Measurements from ENCODE around the gene DNAJB6.

DNAJB6 gene

DNA sequence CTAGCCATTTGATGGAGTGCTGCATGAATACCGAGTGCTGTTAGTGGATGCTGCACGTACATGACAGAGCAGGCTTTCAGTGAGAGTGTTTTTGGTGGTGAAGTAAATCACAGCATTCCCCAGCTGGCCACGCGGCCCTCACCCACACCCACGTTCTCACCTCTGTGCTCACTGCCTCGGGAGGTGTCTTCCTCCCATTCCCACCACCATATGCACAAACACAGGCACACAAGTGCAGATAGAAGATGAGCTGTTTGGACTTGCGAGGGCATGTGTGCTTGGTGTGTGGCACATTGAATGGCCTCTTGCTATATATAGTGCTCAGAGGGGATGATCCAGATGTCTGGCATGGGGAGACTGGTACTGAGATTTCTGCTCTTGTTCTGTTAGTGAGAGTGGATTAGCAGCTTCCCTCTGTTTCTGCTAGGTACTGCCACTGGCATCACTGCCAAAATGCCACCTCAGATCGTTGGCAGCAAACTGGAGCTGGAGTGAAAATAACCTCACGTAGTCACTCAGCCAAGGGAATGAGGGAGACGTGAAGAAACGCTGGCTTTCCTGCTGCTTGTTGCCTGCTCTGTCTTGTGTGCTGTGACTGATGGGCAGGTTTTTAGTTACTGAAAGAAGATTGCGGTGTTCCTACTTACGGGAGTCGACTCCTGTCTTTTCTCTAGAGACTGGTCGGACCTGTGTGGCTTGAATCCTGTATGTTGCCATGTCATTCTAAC lies 19.1 kb downstream of the DNAJB6 start:
- H3K9me3 ChIP-seq (ENCODE audit: insufficient read depth, low read depth, low read length), result no peaks in the 10 kb centered on the region
- no peak overlapping the region for H3K9ac ChIP-seq (ENCODE audit: low read depth, low read length)
- H3K4me1 ChIP-seq (ENCODE audit: insufficient read depth, low read length), result peaks cover 43% of the 10 kb centered on the region
- H3K36me3 ChIP-seq (ENCODE audit: insufficient read depth, low read length), result peaks cover 44% of the 10 kb centered on the region
- WGBS, result 86% methylated on average over 14 of the region's 15 CpGs
- H3K27me3 ChIP-seq (ENCODE audit: insufficient read depth, low read length), result no peaks in the 10 kb centered on the region
- H3K4me3 ChIP-seq (ENCODE audit: low read length), result no peak overlapping the region
- no peak overlapping the region for H3K27ac ChIP-seq (ENCODE audit: low read depth, low read length)

DNA sequence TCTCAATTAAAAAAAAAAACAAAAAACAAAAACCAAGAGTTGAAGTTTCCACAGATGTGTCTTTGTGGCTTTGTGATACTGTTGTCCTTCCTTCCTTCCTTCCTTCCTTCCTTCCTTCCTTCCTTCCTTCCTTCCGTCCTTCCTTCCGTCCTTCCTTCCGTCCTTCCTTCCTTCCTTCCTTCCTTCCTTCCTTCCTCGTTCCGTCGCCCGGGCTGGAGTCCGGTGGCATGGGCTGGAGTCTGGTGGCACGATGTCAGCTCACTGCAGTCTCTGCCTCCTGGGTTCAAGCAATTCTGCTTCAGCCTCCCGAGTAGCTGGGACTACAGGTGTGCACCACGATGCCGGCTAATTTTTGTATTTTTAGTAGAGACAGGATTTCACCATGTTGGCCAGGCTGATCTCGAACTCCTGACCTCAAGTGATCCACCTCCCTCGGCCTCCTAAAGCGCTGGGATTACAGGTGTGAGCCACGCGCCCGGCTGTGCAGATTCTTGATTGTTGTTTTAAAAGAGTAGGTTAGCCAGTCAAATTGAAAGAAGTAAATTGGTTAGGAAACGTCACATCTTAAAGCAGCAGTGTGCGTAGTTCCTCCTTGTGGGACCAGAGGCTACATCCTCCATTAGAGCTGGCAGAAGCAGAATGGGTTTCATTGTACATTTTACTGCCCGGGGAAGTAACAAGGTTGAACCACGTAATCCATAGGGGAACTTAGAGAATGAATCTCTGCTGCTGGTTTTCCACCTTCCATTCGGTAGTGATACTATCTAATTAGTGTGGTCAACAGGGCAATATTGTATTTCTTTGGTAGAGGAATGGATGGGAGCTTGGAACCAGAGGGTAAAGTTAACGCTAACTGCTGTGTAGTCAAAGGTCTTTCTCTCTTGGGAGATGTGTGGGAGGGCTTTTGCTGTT lies 20.6 kb downstream of the DNAJB6 start:
- H3K9me3 ChIP-seq (ENCODE audit: insufficient read depth, low read depth, low read length), result no peaks in the 10 kb centered on the region
- no peak overlapping the region for H3K4me3 ChIP-seq (ENCODE audit: low read length)
- WGBS, result 93% methylated on average over 23 of the region's 24 CpGs
- peaks cover 37% of the 10 kb centered on the region for H3K4me1 ChIP-seq (ENCODE audit: insufficient read depth, low read length)
- no peak overlapping the region for H3K9ac ChIP-seq (ENCODE audit: low read depth, low read length)
- H3K27me3 ChIP-seq (ENCODE audit: insufficient read depth, low read length), result no peaks in the 10 kb centered on the region
- H3K36me3 ChIP-seq (ENCODE audit: insufficient read depth, low read length), result peaks cover 56% of the 10 kb centered on the region
- H3K27ac ChIP-seq (ENCODE audit: low read depth, low read length), result no peak overlapping the region

DNA sequence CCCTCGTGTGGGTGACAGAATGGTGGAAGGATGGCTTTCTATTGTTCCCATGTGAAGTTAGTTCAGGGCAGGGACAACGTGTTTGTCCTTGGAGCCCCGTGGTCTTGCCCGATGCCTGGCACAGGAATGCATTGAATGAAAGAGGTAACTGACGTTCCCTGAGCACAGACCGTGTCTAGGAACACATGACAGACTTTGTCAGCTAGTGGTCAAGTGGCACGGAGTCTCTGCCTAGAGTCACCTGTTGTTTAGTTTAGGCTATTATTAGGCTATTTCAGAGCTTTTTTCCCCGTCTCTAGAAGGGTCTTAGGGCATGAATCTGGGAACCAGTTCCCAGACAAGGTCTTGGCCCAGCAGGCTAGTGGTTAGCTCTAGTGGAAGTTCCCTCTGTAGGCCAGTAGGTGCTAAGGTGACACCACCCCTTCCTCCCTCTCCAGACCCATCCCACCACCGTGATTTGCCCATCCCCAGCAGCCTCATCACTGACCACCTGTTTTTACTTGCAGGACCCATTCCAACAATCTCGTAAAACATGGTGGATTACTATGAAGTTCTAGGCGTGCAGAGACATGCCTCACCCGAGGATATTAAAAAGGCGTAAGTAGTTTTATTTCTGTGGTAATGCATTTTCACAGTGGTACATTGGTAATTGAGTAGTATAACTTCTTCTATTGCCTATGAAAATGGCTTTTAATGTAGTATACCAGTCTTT lies 21.4 kb downstream of the DNAJB6 start:
- H3K9ac ChIP-seq (ENCODE audit: low read depth, low read length), result no peak overlapping the region
- H3K27me3 ChIP-seq (ENCODE audit: insufficient read depth, low read length), result no peaks in the 10 kb centered on the region
- H3K36me3 ChIP-seq (ENCODE audit: insufficient read depth, low read length), result peaks cover 60% of the 10 kb centered on the region
- no peak overlapping the region for H3K4me3 ChIP-seq (ENCODE audit: low read length)
- H3K27ac ChIP-seq (ENCODE audit: low read depth, low read length), result no peak overlapping the region
- 92% methylated on average over 13 of the region's 13 CpGs for WGBS
- no peaks in the 10 kb centered on the region for H3K9me3 ChIP-seq (ENCODE audit: insufficient read depth, low read depth, low read length)
- H3K4me1 ChIP-seq (ENCODE audit: insufficient read depth, low read length), result peaks cover 34% of the 10 kb centered on the region

DNA sequence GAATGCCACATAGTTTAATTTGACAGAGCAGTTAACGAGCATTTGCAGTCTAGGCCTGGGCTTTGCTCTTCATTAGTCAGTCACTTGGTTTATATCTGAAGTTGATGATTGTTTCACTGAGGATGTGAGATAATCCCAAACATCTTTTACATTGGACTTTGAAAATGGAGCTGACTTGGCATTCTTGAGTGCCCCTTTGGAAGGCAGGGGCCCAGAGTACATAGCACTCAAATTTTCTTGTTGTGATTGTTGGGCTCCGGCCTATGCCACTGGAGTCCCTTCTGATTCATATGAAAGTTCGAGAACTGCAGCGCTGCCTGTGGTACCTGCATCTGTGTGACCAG lies 21.9 kb downstream of the DNAJB6 start:
- Histone ChIP-seq H3K9me3 (ENCODE audit: insufficient read depth, low read depth, low read length) (no peaks in the 10 kb centered on the region), H3K9ac (ENCODE audit: low read depth, low read length) (no peak overlapping the region), H3K27ac (ENCODE audit: low read depth, low read length) (no peak overlapping the region), H3K4me3 (ENCODE audit: low read length) (no peak overlapping the region), H3K4me1 (ENCODE audit: insufficient read depth, low read length) (peaks cover 30% of the 10 kb centered on the region), H3K36me3 (ENCODE audit: insufficient read depth, low read length) (peaks cover 65% of the 10 kb centered on the region), H3K27me3 (ENCODE audit: insufficient read depth, low read length) (no peaks in the 10 kb centered on the region)
- WGBS, result 86% methylated on average over 4 of the region's 4 CpGs

DNA sequence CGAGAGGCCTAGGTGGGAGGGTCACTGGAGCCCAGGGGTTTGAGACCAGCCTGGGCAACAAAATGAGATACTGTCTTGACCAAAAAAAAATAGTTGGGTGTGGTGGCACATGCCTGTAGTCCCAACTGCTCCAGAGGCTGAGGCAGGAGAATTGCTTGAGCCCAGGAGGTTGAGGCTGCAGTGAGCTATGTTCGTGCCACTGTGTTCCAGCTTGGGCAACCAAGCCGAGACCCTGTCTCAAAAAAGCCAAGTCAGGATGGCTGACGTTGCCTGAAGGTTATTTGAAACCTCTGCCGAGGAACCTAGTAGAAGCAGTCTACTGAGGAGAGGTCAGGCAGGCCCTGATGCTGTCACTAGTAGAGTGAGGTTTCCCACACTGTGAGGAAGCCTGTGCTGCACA lies 22.8 kb downstream of the DNAJB6 start:
- H3K9me3 ChIP-seq (ENCODE audit: insufficient read depth, low read depth, low read length), result no peaks in the 10 kb centered on the region
- no peaks in the 10 kb centered on the region for H3K27me3 ChIP-seq (ENCODE audit: insufficient read depth, low read length)
- 90% methylated on average over 5 of the region's 5 CpGs for WGBS
- no peak overlapping the region for H3K4me3 ChIP-seq (ENCODE audit: low read length)
- H3K36me3 ChIP-seq (ENCODE audit: insufficient read depth, low read length), result peaks cover 74% of the 10 kb centered on the region
- H3K27ac ChIP-seq (ENCODE audit: low read depth, low read length), result no peak overlapping the region
- peaks cover 27% of the 10 kb centered on the region for H3K4me1 ChIP-seq (ENCODE audit: insufficient read depth, low read length)
- H3K9ac ChIP-seq (ENCODE audit: low read depth, low read length), result no peak overlapping the region; the same call in 1 of the 2 replicates

GRCh38 chr7:157360483-157361025 lies 23.8 kb downstream of the DNAJB6 start:
- 95% methylated on average over 3 of the region's 3 CpGs for WGBS
- H3K4me3 ChIP-seq (ENCODE audit: low read length), result no peak overlapping the region
- H3K9me3 ChIP-seq (ENCODE audit: insufficient read depth, low read depth, low read length), result no peaks in the 10 kb centered on the region
- no peak overlapping the region for H3K9ac ChIP-seq (ENCODE audit: low read depth, low read length)
- H3K27ac ChIP-seq (ENCODE audit: low read depth, low read length), result no peak overlapping the region
- H3K36me3 ChIP-seq (ENCODE audit: insufficient read depth, low read length), result peaks cover 83% of the 10 kb centered on the region
- H3K4me1 ChIP-seq (ENCODE audit: insufficient read depth, low read length), result peaks cover 23% of the 10 kb centered on the region
- H3K27me3 ChIP-seq (ENCODE audit: insufficient read depth, low read length), result no peaks in the 10 kb centered on the region

DNA sequence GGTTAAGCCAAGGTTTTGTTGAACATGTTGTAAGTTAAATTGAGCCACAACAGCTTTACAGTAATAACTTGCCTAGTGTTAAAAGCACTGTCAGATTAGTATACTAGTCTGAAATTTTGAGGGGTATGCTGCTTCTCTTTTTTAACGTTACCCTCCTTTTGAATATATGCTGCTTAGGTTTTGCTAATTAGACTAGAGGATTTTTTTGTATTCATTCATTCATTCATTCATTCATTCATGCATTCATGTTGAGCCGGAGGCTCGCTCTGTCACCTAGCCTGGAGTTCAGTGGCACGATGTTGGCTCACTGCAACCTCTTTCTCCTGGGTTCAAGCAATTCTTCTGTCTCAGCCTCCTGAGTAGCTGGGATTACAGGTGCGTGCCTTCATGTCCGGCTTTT lies 24.7 kb downstream of the DNAJB6 start:
- Histone ChIP-seq H3K27me3 (ENCODE audit: insufficient read depth, low read length) (no peaks in the 10 kb centered on the region), H3K27ac (ENCODE audit: low read depth, low read length) (no peak overlapping the region), H3K36me3 (ENCODE audit: insufficient read depth, low read length) (peaks cover 89% of the 10 kb centered on the region), H3K9me3 (ENCODE audit: insufficient read depth, low read depth, low read length) (no peaks in the 10 kb centered on the region), H3K9ac (ENCODE audit: low read depth, low read length) (no peak overlapping the region), H3K4me3 (ENCODE audit: low read length) (no peak overlapping the region), H3K4me1 (ENCODE audit: insufficient read depth, low read length) (peaks cover 13% of the 10 kb centered on the region)
- WGBS, result 96% methylated on average over 6 of the region's 6 CpGs

DNA sequence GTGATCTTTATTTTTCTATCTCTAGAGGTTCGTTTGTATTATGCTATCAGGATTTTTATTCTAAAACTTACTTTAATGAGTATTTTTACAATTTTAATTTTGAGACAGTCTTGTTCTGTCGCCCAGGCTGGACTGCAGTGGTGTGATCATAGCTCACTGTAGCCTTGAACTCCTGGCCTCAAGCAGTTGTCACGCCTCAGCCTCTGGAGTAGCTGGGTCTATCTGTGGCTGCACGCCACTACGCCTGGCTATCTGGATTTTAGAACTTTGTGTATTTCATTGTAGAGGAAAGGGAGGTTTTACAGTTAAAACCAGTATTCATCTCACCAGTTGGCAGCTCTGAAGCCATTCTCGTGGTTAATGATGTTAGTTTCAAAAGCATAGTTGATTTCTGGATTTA lies 25.9 kb downstream of the DNAJB6 start:
- Histone ChIP-seq H3K27ac (ENCODE audit: low read depth, low read length) (no peak overlapping the region), H3K4me3 (ENCODE audit: low read length) (no peak overlapping the region), H3K36me3 (ENCODE audit: insufficient read depth, low read length) (peaks cover 98% of the 10 kb centered on the region), H3K9ac (ENCODE audit: low read depth, low read length) (no peak overlapping the region), H3K4me1 (ENCODE audit: insufficient read depth, low read length) (peaks cover 6% of the 10 kb centered on the region), H3K9me3 (ENCODE audit: insufficient read depth, low read depth, low read length) (no peaks in the 10 kb centered on the region), H3K27me3 (ENCODE audit: insufficient read depth, low read length) (no peaks in the 10 kb centered on the region)
- WGBS, result 95% methylated on average over 5 of the region's 6 CpGs

DNA sequence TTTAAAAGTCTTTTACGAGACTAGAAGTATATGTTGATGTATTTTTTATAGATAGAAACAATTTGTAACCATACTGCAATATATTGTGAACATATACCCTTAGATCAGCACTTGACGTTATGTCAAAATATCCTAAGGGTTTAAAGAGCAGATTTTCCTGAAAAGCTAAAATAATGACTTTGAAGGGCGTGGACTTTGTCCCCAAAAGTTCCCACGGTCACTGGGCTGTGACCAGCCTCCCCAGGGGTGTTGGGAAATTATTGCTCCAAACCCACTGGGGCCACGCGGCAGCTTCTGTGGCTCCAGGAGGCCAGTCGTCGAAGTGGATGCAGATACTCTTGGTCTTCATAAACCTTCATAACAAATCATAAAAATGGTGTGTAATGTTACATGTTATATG lies 29.9 kb downstream of the DNAJB6 start:
- Histone ChIP-seq H3K4me1 (ENCODE audit: insufficient read depth, low read length) (no peaks in the 10 kb centered on the region), H3K27ac (ENCODE audit: low read depth, low read length) (no peak overlapping the region), H3K36me3 (ENCODE audit: insufficient read depth, low read length) (peaks cover 100% of the 10 kb centered on the region), H3K9me3 (ENCODE audit: insufficient read depth, low read depth, low read length) (no peaks in the 10 kb centered on the region), H3K9ac (ENCODE audit: low read depth, low read length) (no peak overlapping the region), H3K4me3 (ENCODE audit: low read length) (no peak overlapping the region), H3K27me3 (ENCODE audit: insufficient read depth, low read length) (no peaks in the 10 kb centered on the region)
- 94% methylated on average over 6 of the region's 8 CpGs for WGBS

GRCh38 chr7:157368955-157369354 lies 32.2 kb downstream of the DNAJB6 start:
- Histone ChIP-seq H3K4me1 (ENCODE audit: insufficient read depth, low read length) (no peaks in the 10 kb centered on the region), H3K27me3 (ENCODE audit: insufficient read depth, low read length) (no peaks in the 10 kb centered on the region), H3K27ac (ENCODE audit: low read depth, low read length) (no peak overlapping the region), H3K9me3 (ENCODE audit: insufficient read depth, low read depth, low read length) (no peaks in the 10 kb centered on the region), H3K9ac (ENCODE audit: low read depth, low read length) (no peak overlapping the region), H3K4me3 (ENCODE audit: low read length) (no peak overlapping the region), H3K36me3 (ENCODE audit: insufficient read depth, low read length) (peaks cover 100% of the 10 kb centered on the region)
- WGBS, result 97% methylated on average over 7 of the region's 7 CpGs

DNA sequence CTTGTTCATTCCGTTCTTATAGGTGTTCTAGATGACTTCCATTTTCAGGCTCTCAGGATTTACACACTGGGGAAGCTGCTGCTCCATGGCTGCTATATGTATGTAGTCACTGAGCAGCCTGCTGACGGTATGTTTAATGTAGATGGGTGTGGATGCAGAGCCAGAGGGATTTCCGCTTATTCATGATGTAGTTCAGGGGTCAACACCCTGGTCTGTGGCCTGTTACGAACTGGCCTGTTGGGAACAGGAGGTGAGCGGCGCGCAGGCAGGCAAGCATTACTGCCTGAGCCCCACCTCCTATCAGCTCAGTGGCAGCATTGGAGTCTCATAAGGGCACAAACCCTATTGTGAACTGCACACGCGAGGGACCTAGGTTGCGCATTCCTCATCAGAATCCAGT lies 33.9 kb downstream of the DNAJB6 start:
- Histone ChIP-seq H3K27me3 (ENCODE audit: insufficient read depth, low read length) (no peaks in the 10 kb centered on the region), H3K36me3 (ENCODE audit: insufficient read depth, low read length) (peaks cover 98% of the 10 kb centered on the region)
- WGBS, result 95% methylated on average over 10 of the region's 10 CpGs

More for the DNA sequence above, 33.9 kb downstream of the DNAJB6 start:
- no peak overlapping the region for H3K9ac ChIP-seq (ENCODE audit: low read depth, low read length)
- no peak overlapping the region for H3K27ac ChIP-seq (ENCODE audit: low read depth, low read length)
- no peak overlapping the region for H3K4me3 ChIP-seq (ENCODE audit: low read length)
- H3K4me1 ChIP-seq (ENCODE audit: insufficient read depth, low read length), result no peaks in the 10 kb centered on the region; the same call in 1 of the 2 replicates
- no peaks in the 10 kb centered on the region for H3K9me3 ChIP-seq (ENCODE audit: insufficient read depth, low read depth, low read length)
